GM18505 (cell line): Measurements from ENCODE around the gene AKNA.

Experiments
- ATAC-seq: cut with Tn5 transposase; IDR thresholded peaks from one replicate; pipeline ENCODE4 v1.9.1; 2021; ENCODE audit not compliant: unreplicated experiment
- POLR2A ChIP-seq: IDR thresholded peaks from 4 replicates; pipeline ENCODE4 v1.6.1; 2011; ENCODE audit warnings: borderline replicate concordance; ENCODE audit not compliant: insufficient read depth, insufficient read length; ENCODE audit errors: extremely low read depth

Gene AKNA

DNA sequence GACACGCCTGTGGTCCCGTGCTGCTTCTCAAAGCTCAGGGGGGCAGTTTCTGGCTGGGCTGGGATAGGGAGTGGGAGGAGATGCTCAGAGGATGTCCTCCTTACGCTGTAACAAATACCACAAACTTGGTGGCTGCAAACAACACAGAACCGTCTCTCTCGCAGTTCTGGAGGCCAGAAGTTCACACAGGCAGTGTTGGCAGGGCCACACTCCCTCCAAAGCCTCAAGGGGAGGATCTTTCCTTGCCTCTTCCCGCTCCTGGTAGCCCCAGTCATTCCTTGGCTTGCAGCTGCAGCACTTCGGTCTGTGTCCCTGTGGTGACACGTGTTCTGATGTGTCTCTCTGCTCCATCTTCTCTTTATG, 75.3 kb downstream of the AKNA start:
- TF ChIP-seq POLR2A: no peak
- no peak for ATAC-seq

DNA sequence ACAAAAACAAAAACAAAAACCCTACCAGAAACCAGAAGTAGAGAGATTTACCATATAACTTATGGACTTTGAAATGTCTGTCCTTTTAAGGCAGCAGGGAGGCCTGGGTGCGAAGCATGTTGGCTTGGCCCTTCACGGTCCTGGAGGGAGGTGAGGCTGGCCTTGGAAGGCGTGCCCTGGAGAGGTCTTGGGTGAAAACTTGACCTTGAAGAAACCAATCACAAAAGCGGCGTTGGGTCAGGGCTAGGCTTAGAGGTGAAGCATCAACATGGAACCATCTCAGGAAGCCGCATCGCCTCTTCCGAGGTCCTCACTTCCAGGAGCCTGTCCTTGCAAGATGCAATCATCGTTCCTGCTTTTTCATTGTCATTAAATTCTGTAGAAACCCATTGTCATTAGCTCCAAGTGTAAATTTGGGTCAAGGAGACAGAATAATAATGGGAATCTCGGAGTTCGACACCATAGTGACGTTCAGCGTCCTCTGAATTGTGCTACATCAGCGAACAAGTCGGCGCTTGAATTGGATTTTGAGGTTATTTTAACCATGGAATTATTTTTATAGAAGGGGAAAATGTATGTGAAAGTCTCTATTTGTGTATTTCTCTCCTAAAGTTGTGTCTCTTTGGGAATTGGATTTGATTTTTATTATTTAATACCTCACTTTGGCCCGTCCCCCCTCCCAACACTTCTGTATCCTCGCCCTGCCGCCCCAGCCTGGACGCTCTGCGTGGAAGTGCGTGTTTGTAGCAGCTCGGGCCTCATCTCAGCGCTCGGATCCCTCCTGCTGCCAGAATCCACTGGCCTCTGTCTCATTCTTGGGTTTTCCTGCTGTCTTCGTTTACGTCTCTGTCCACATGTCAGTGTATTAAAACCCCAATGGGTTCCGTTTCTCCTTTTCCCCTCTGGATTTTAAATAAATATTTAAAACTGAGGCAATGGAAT, 75.9 kb downstream of the AKNA start:
- ATAC-seq: no peak

GRCh38 chr9:114310471-114311450, 77.0 kb downstream of the AKNA start:
- ATAC-seq: no peak

More for the DNA sequence above, 75.9 kb downstream of the AKNA start:
- TF ChIP-seq POLR2A: no peak

DNA sequence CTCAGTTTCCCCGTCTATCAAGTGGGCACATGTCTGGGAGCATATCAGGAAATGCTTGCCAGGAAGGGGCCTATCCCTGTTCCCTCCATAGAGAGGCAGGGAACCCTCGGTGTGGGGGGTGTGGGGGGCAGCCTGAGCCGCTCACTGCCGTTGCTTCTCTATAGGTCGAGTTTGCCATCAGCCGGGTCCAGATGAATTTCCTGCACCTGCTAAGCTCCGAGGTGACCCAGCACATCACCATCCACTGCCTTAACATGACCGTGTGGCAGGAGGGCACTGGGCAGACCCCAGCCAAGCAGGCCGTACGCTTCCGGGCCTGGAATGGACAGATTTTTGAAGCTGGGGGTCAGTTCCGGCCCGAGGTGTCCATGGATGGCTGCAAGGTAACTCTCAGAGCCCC, 78.7 kb downstream of the AKNA start:
- ATAC-seq: no peak
- TF ChIP-seq POLR2A: no peak

More at GRCh38 chr9:114310471-114311450, 77.0 kb downstream of the AKNA start:
- TF ChIP-seq POLR2A: no peak

- ATAC-seq: no peak
- TF ChIP-seq POLR2A: no peak
Observed at GRCh38 chr9:114308361-114308950, 79.3 kb downstream of the AKNA start.

- no peak for ATAC-seq
- no peak for TF ChIP-seq POLR2A
Observed at GRCh38 chr9:114307899-114308267, 79.9 kb downstream of the AKNA start.

- no peak for TF ChIP-seq POLR2A
- no peak for ATAC-seq
Observed at GRCh38 chr9:114304416-114305188, 83.2 kb downstream of the AKNA start.

DNA sequence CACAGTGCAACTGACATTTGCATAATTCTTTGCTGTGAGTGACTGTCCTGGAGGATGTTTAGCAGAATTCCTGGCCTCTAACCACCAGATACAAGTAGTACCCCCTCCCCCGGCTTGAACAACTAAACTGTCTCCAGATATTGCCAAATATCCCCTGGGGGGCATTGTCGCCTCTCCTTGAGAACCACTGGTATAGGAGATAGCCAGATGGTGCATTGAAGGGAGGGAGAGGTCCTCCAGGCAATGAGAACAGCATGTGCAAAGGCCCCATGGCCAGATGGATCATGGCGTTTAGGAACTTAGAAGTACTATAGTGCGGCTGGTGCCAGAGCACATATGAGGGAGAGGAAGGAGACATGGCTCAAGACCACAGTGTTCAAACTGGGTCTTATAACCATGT, 83.8 kb downstream of the AKNA start:
- no peak for ATAC-seq
- no peak for TF ChIP-seq POLR2A

GRCh38 chr9:114303571-114303970, 84.2 kb downstream of the AKNA start:
- TF ChIP-seq POLR2A: no peak
- ATAC-seq: no peak

DNA sequence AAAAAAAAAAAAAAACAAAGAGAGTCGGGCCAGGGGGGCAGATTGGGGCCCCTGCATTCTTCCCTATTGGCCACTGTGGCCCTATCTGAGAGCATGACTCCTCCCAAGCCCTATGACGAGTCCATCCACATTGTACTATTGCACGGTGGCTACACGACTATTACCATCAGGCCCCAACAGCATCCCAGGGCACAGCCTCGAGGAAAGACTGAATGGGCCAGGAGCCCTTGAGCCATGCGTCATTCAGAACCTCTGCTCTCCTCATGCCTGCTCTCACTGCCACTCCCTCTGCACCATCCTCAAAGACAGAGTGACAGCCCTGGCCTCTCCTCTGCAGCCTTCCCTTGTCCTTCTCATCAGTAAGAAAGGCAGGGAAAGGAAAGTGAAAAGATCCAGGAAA, 85.1 kb downstream of the AKNA start:
- no peak for ATAC-seq
- no peak for TF ChIP-seq POLR2A

GRCh38 chr9:114301798-114302565, 85.8 kb downstream of the AKNA start:
- no peak for ATAC-seq
- no peak for TF ChIP-seq POLR2A
